Stimulated activated CD8-positive, alpha-beta memory T cell treated with anti-CD3 and anti-CD28 coated beads, Interleukin-4, amount 100 ng/mL, for 4 hours (primary cell): ENCODE measurements around the gene KIT.

Experiments used
- DNase-seq, 2 donors: peaks; one replicate each; pipeline ENCODE4 v3.0.0-alpha.2; 2020; ENCODE audit warnings: low read depth in 2 of 2, low spot score in 1 of 2

Gene KIT

GRCh38 chr4:54743562-54743961 is 85.8 kb downstream of the KIT start:
- no peak for DNase-seq

- no peak for DNase-seq
These were observed 86.7 kb downstream of the KIT start for GRCh38 chr4:54744487-54744886.

GRCh38 chr4:54745031-54745770 is 87.4 kb downstream of the KIT start:
- DNase-seq = no peak

- no peak for DNase-seq
These were observed 88.5 kb downstream of the KIT start for GRCh38 chr4:54746218-54746617.

- DNase-seq = no peak
These were observed 92.6 kb downstream of the KIT start for GRCh38 chr4:54750341-54750740.

- DNase-seq = no peak
These were observed 96.6 kb downstream of the KIT start for GRCh38 chr4:54754394-54754793.

GRCh38 chr4:54764476-54764875 is 106.7 kb downstream of the KIT start:
- no peak for DNase-seq

GRCh38 chr4:54767376-54767775 is 109.6 kb downstream of the KIT start:
- DNase-seq = no peak

- DNase-seq = no peak
These were observed 115.3 kb downstream of the KIT start for GRCh38 chr4:54773022-54773421.

- DNase-seq = no peak
These were observed 121.3 kb downstream of the KIT start for GRCh38 chr4:54779036-54779435.

- no peak for DNase-seq
These were observed 121.9 kb downstream of the KIT start for GRCh38 chr4:54779476-54780148.

GRCh38 chr4:54780149-54780495 is 122.4 kb downstream of the KIT start:
- DNase-seq = no peak

- no peak for DNase-seq
These were observed 124.0 kb downstream of the KIT start for GRCh38 chr4:54781756-54782155.

GRCh38 chr4:54783402-54784110 is 125.8 kb downstream of the KIT start:
- DNase-seq = no peak

- DNase-seq = no peak
These were observed 126.5 kb downstream of the KIT start for GRCh38 chr4:54784161-54784671.
